Left colon (tissue), 2 donors: ENCODE measurements around the gene SMYD5. TPM values are rescaled to one million over a fixed set of nuclear protein-coding genes. Genes with fewer than 3 reads are reported as not detected.
"Not testable (repeated sequence)": the region's sequence is repeated elsewhere in the genome, so short reads cannot be mapped to it uniquely, and the experiment has no call there.

Experiments used
- ATAC-seq: fragments of 200-7000 bp; cut with Tn5 transposase; one replicate; pipeline ENCODE4 v1.9.1; 2020; ENCODE audit warnings: mild to moderate bottlenecking, moderate library complexity
- DNase-seq, 2 donors: peaks; one replicate each; pipeline ENCODE4 v3.0.0-alpha.2; 2020
- intact Hi-C, 2 donors: fragments of 100-400 bp; cut with DNase I in 1 of 2; cut with micrococcal nuclease in 1 of 2; formaldehyde crosslinking; loops; one replicate each; pipeline versions ENCODE4 v1.11.2 to v1.14.0; 2022; cut with DNase I, micrococcal nuclease
- long read RNA-seq: library from polyadenylated mRNA; unstranded; transcript quantifications from one replicate; pipeline ENCODE4 v2.0.0, GENCODE V29; 2021
- total RNA-seq, 2 donors: library from RNA; stranded (reverse); fragmentation: NEBNext Ultra II Directional; extraction: Animal tissue kit (Norgen Biotek cat#: 25700); gene quantifications; one replicate each; pipeline ENCODE4 v1.2.1, GENCODE V29; 2021
- donor health status: DM: no; HTN: no; CAD: no.
- donor health status: DM: yes; HTN: yes; CAD: no.

Gene SMYD5
- 10 to 100 TPM in 1 of 2 donors, 1 to 10 TPM in 1; 9.2 to 14.4 TPM for total RNA-seq
- long read RNA-seq, transcript SMYD5-202 (13 exons, 2,593 nt): major isoform, 6 of 7 reads
- long read RNA-seq, partial matches to known transcripts: 0 of 7 reads
- long read RNA-seq, other reads (novel, unspliced or antisense): 1 of 7 reads

DNA sequence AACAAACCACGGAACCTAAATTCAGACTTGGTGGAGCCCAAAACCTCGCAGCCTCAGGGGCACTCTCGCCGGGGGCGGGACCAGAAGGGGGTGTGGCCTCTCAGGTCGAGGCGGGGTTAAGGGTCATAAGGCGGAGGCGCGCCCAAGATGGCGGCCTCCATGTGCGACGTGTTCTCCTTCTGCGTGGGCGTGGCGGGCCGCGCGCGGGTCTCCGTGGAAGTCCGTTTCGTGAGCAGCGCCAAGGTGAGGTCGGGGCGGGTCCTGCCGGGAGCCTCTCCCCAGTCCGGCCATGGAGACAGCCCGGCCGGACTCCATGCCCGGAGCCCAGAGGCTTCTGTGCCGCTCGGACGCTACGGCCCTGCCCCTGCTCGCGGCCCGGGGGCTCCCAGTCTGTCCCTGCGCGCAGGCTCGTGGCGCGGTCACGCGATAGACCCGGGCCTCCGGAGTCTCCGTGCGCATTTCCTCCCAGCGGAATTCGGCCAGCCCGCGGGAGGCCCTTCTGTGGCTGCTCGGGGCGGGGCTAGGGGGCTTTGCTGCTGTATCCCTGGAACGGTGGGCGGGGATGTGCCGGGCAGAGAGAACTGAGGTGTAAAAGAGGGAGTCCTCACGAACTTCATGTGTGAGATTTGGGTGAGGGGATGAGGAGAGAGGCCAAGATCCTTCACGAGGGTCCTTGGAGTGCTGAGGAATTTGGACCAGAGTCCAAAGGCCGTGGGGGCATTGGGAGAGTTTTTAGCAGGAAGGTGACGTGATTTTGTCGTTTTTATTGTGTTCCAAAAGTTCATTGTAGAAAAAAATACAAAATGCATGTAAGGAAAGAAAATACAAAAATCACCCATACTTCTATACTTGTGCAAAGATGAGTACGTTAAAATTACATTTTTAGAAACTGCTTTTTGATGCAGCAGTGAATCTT lies at the start of gene SMYD5:
Gene SMYD5, plus strand, starts transcription at position 126 of the 916 bp plus-strand sequence. Its CDS starts 22 bp downstream, at position 148.
- DNase-seq (peak; percentile 81 to 92), ATAC-seq (peak; percentile 95)
- intact Hi-C loops: no loop called here

- not testable (repeated sequence) for DNase-seq, ATAC-seq
- intact Hi-C loops: loop anchor here (2.0 to 10.0 kb wide), 2 partner anchors 81 to 271 kb away; no protein-coding TSS in a partner anchor
These were observed 48.1 kb upstream of the SMYD5 start for GRCh38 chr2:73165978-73166377.

DNA sequence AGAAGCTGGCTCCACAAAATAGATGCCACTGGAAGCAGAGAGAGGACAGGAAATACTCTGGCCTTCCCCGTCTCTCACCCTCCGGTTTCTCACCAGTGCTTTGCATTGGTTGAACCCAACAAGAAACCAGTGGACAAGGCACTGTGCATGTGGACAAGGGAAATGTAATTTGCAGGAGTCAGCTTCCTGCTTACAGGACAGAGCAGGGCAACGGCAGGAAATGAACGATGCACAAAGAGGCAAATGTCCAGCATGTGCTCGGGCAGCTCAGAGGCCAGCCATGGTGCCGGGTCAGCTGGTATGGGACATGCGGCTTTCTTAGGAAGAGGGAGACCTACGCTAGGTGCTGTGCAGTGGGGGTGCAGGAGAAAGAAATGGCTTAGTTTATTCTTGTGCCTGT lies 47.2 kb upstream of the SMYD5 start:
- intact Hi-C loops: loop anchor here in 1 of 2 donors (10.0 kb wide), 1 partner anchor 272 kb away; no protein-coding TSS in a partner anchor
- not testable (repeated sequence) for ATAC-seq, DNase-seq

- ATAC-seq, DNase-seq: not testable (repeated sequence)
- intact Hi-C loops: loop anchor here in 1 of 2 donors (10.0 kb wide), 1 partner anchor 274 kb away; no protein-coding TSS in a partner anchor
These were observed 45.7 kb upstream of the SMYD5 start for GRCh38 chr2:73168348-73168747.

- DNase-seq, ATAC-seq, intact Hi-C loops: not testable (repeated sequence)
These were observed 43.7 kb upstream of the SMYD5 start for GRCh38 chr2:73170341-73170740.

GRCh38 chr2:73172963-73173362 lies 41.1 kb upstream of the SMYD5 start:
- intact Hi-C loops: no loop called here
- DNase-seq: no peak
- ATAC-seq: no peak

DNA sequence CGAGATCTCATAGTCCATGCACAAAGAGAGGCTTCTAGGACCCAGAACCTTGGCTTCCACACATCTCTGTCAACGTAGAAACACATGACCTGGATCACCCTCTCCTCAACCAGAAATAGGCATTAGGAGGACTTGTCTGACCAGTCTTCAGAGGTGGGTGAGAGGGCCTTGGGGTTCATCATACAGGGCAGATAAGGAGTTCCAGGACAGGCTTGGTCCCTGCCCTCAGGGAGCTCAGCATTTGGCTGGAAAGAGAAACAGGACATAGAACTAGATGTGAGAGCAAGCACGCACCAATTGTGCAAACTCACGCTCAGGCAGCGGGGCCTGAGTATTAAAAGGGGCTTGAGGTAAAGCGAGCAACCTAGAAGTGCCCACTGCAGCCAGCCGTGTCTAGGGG lies 40.3 kb upstream of the SMYD5 start:
- ATAC-seq (no peak), DNase-seq (no peak)
- intact Hi-C loops: no loop called here

DNA sequence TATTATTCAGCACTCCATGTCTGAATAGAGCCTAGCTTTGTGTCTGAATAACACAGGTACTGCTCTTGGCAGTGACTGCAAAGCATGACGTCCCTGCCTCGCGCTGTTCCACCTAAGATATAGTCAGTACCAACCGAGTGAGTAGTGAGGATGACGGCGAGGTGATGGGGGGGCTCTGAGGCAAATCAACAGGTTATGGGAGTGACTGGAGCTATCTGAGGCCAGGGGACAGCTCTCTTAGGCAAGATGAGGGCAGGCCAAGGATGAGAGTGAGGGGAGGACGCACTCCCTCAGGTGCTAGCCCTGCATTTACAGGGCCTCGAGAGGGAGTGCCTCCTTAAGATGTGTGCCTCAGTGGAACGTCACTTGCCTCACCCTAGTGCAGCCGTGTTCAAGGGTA lies 39.8 kb upstream of the SMYD5 start:
- DNase-seq (no peak), ATAC-seq (no peak)
- intact Hi-C loops: no loop called here

GRCh38 chr2:73174941-73175662 lies 38.9 kb upstream of the SMYD5 start:
- intact Hi-C loops: no loop called here
- ATAC-seq (no peak), DNase-seq (no peak)

- DNase-seq (peak; percentile 59 to 85), ATAC-seq (peak; percentile 58)
- intact Hi-C loops: no loop called here
These were observed 38.3 kb upstream of the SMYD5 start for GRCh38 chr2:73175663-73176204.

- ATAC-seq: peak; percentile 39
- DNase-seq: peak in 1 of 2 donors; percentile 41
- intact Hi-C loops: no loop called here
These were observed 37.7 kb upstream of the SMYD5 start for GRCh38 chr2:73176205-73176880.

GRCh38 chr2:73176881-73177644 lies 37.0 kb upstream of the SMYD5 start:
- DNase-seq (peak; percentile 77 to 93), ATAC-seq (peak; percentile 90)
- intact Hi-C loops: no loop called here

DNA sequence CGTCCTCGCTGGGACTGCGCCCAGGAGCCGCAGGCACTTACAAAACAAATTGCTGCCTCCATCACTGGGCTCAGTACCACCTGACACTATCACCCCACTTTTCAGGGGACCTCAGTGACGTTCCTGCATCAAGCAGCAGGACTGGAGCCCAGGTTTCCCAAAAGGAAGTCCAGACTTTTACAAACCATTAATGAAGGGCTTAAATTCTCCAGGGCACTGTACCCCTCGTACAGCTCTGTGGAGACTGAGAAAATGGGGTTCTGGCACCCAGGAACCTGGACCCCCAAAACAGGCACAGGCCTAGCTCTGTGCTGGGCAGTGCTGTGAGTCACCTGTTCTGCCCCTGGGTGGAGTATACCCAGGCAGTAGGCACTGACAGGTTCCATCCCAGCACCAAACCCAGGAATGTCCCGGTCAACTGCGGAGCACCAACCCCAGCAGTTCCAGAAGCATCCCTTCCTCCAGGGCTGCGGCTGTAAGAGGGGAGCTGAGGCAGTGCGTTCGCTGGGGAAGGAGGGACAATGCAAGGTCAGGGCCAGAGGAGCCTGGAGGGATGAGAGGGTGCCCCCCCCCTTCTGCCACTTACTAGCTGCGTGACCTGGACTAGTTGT lies 36.3 kb upstream of the SMYD5 start:
- ATAC-seq (no peak), DNase-seq (no peak)
- intact Hi-C loops: no loop called here

DNA sequence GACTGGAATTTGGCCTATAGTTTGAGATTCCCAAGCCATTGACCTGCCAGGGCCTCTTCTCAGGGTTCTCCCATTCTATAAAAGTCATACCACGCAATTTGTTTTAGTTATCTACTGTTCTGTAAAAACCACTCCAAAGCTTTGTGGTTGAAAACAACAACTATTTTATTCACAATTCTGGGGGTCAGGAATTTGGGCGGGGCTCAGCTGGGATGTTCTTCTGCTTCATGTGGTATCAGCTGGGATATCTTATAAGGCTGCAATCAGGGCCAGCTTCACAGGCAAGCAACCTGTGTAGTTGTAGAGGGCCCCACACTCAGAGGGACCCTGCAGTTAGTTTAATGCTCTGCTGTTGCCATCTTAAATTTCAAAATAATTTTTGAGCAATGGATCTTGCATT lies 28.1 kb upstream of the SMYD5 start:
- ATAC-seq (no peak), DNase-seq (no peak)
- intact Hi-C loops: no loop called here

- ATAC-seq: no peak
- DNase-seq: no peak
- intact Hi-C loops: no loop called here
These were observed 26.5 kb upstream of the SMYD5 start for GRCh38 chr2:73187549-73187948.

GRCh38 chr2:73197579-73197978 lies 16.5 kb upstream of the SMYD5 start:
- intact Hi-C loops: no loop called here
- DNase-seq: no peak
- no peak for ATAC-seq

DNA sequence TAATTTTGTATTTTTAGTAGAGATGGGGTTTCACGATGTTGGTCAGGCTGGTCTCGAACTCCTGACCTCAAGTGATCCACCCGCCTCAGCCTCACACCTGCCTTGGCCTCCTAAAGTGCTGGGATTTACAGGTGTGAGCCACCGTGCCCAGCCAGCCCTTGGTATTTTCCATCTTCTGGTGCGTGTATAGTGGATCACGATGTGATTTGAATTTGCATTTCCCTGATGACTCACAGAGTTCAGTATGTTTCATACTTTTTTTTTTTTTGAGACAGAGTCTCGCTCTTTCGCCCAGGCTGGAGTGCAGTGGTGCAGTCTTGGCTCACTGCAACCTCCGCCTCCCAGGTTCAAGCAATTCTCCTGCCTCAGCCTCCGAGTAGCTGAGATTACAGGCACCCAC lies 13.8 kb upstream of the SMYD5 start:
- intact Hi-C loops, ATAC-seq: not testable (repeated sequence)

More for the DNA sequence above, 13.8 kb upstream of the SMYD5 start:
- DNase-seq: not testable (repeated sequence)
